ENCODE measurements around the gene ZNF641. TPM values are rescaled to one million over a fixed set of nuclear protein-coding genes. Genes with fewer than 3 reads are reported as not detected.

Gene ZNF641
- total RNA-seq = 10 to 100 TPM; 11.7 to 50.3 (median 17.0) TPM

DNA sequence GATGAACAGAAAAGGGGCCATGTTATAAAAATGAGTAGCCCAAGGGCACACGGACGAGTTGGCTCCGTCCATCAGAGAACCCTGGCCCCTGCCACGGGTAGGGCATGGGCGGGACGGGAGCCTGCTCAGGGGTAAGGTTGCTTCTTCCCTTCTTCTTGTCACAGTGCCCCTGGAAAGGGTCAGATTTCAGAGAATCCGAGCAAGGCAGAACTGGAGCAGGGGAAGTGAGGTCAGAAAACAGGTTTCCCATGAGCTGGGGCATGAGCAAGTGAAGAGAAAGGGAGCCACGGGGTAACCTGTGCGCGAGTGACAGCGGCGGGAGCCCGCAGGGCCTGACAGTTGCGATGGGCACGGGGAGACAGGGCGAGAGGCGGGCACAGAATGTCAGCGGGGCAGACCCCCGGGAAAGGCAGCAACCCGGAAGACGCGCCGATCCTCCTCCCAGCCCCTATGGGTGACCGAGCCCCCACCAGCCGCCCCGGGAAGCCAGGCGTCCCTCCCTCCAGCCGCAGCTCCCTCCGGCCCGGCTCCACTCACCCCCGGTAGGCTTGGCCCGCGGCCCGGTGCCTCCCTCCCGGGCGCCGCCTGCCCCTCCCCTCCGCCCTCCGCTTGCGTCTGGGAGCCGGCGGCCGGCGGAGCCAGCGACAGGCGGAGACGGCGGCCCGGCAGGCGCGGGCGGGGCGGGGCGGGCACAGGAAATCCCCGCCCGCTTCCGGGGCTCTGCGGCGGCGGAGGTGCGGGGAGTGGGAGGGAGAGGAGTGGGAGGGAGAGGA lies at the start of gene ZNF641:
Gene ZNF641 (minus strand): TSS at position 671 of the 773 bp plus-strand sequence. CDS start 2,829 bp downstream, outside the sequence.
- DNase-seq = peak; percentile 77 to 91 (median 90)
- peak within 1 kb of the TSS; percentile 62 to 97 (median 74) for H3K4me3 ChIP-seq
- no peaks in the 10 kb centered on the region for H3K9me3 ChIP-seq
- peaks cover 0 to 24% (median 0%) of the 10 kb centered on the region in 3 donors for H3K36me3 ChIP-seq
- peaks cover 0 to 8% (median 0%) of the 10 kb centered on the region in 4 donors for H3K4me1 ChIP-seq
- no peaks in the 10 kb centered on the region for H3K27me3 ChIP-seq
- peak within 1 kb of the TSS; percentile 85 to 98 (median 92) for H3K27ac ChIP-seq
- TF ChIP-seq CTCF (IDR thresholded peaks at IDR 0.05) (no peak), POLR2A (IDR thresholded peaks at IDR 0.05) (peak in 1 of 2 donors; percentile 38)

DNA sequence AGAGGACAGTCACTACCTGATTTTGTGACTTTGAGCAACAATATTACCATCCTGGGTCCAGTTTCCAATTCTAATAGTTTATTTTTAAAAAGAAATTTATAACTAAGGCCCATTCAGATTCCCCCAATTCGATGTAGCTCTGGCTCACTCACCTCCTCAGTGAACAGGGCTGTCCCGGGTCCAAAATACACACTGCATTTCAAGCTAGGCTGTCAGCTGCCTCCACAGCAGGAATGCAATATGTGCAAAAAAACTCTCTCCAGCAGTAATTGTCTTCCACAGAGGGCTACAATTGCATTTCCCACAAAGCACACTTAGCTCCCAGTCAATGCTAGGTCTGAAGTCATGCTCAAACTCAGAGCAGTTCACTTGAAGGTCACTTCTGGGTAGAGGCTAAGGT lies 39.3 kb upstream of the ZNF641 start:
- Histone ChIP-seq H3K27ac (no peak overlapping the region), H3K9me3 (no peaks in the 10 kb centered on the region), H3K27me3 (no peaks in the 10 kb centered on the region), H3K4me1 (no peaks in the 10 kb centered on the region), H3K4me3 (no peak overlapping the region), H3K36me3 (no peaks in the 10 kb centered on the region)
- DNase-seq = no peak
- no peak for TF ChIP-seq CTCF (IDR thresholded peaks at IDR 0.05)
- no peak for TF ChIP-seq POLR2A (IDR thresholded peaks at IDR 0.05)

DNA sequence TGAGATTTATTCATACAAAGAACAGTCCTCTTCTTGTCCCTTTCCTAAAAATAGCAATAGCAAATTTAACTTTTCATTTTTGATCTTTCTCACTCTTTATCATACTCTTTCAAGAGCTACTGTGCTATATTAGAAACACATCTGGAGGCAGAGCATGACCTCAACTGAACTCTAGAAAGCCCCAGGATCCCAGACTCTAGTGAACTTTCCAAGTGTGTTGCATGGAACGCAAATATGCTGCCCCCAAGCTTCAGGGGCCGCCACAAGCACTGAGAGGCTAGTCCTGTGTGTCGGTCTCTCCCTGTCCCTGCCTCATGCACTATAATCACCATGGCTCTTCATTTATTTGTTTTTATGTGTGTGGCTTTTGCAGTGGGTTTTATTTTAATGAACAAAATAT lies 38.7 kb upstream of the ZNF641 start:
- Histone ChIP-seq H3K4me3 (no peak overlapping the region), H3K27ac (no peak overlapping the region), H3K27me3 (no peaks in the 10 kb centered on the region), H3K4me1 (no peaks in the 10 kb centered on the region), H3K36me3 (no peaks in the 10 kb centered on the region), H3K9me3 (no peaks in the 10 kb centered on the region)
- DNase-seq = no peak
- TF ChIP-seq CTCF (IDR thresholded peaks at IDR 0.05) = no peak
- TF ChIP-seq POLR2A (IDR thresholded peaks at IDR 0.05) = no peak

- Histone ChIP-seq H3K9me3 (no peaks in the 10 kb centered on the region), H3K27ac (no peak overlapping the region), H3K4me1 (no peaks in the 10 kb centered on the region), H3K36me3 (no peaks in the 10 kb centered on the region), H3K27me3 (no peaks in the 10 kb centered on the region), H3K4me3 (no peak overlapping the region)
- DNase-seq = no peak
- TF ChIP-seq POLR2A (IDR thresholded peaks at IDR 0.05) (no peak), CTCF (IDR thresholded peaks at IDR 0.05) (no peak)
Observed at GRCh38 chr12:48388938-48389337, 38.2 kb upstream of the ZNF641 start.

DNA sequence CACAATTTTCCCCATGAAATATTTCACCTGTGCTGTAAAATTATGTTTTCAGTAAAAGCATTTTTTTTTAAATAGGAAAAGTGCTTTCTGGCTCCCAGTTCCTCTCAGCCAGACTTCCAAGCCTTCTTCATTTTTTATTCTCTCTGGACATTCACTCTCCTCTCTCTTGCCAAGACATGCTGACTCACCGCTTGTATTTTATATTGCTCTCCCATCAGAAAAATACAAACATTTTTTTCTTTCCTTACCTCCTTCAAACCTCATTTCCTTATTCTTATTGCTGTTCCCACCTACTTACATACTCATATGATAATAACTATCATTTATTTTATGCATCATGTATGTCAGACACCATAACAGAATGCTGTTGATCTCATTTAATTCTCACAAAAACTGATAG lies 37.7 kb upstream of the ZNF641 start:
- no peak overlapping the region for H3K27ac ChIP-seq
- no peaks in the 10 kb centered on the region for H3K9me3 ChIP-seq
- no peaks in the 10 kb centered on the region for H3K4me1 ChIP-seq
- H3K4me3 ChIP-seq = no peak overlapping the region
- no peak for TF ChIP-seq POLR2A (IDR thresholded peaks at IDR 0.05)
- TF ChIP-seq CTCF (IDR thresholded peaks at IDR 0.05) = no peak
- H3K36me3 ChIP-seq = no peaks in the 10 kb centered on the region
- H3K27me3 ChIP-seq = no peaks in the 10 kb centered on the region
- DNase-seq = no peak
